HL-60 (cell line): ENCODE results near the gene RAB3C.

Source experiments
- CTCF ChIP-seq: IDR thresholded peaks from one replicate; pipeline ENCODE4 v1.5.1; 2011; ENCODE audit warnings: low read length, control low read depth, inconsistent platforms; ENCODE audit not compliant: insufficient read depth
- GABPA ChIP-seq: IDR thresholded peaks from 2 replicates; pipeline ENCODE4 v1.6.1; 2012; ENCODE audit warnings: low read depth
- POLR2AphosphoS5 ChIP-seq: IDR thresholded peaks from 2 replicates; pipeline ENCODE4 v1.6.1; 2012; ENCODE audit warnings: low read depth
- REST ChIP-seq: IDR thresholded peaks from 2 replicates; pipeline ENCODE4 v1.6.1; 2012; ENCODE audit warnings: low read depth; ENCODE audit not compliant: insufficient replicate concordance
- SPI1 ChIP-seq: IDR thresholded peaks from 2 replicates; pipeline ENCODE4 v1.6.1; 2012; ENCODE audit warnings: low read depth, mild to moderate bottlenecking, borderline replicate concordance

DNA sequence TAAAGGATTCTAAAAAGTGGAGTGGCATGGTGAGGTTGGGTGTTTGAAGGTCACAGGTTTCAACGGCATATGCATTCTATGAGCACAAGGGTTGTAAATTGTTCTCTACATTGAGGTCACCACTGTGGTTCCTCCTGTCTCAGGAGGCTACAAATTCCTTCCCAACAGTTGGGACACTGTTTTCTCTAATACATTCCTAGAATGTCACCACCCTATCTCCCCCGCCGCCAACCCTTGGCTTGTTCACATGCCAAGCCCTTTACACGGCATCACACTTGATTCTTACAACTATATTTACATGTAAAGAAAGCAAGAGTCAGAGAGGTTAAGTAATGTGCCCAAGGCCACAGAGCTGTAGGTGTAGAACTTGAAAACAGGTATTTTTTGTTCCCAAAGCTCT is 315.1 kb downstream of the RAB3C start:
- TF ChIP-seq CTCF = no peak
- no peak for TF ChIP-seq POLR2AphosphoS5
- TF ChIP-seq REST = no peak
- no peak for TF ChIP-seq GABPA
- TF ChIP-seq SPI1 = no peak
